Upper lobe of left lung (tissue), 6 donors: ENCODE data around the gene RNASE1. TPM values are rescaled to one million over a fixed set of nuclear protein-coding genes. Genes with fewer than 3 reads are reported as not detected.
"Not testable (repeated sequence)": the region's sequence is repeated elsewhere in the genome, so short reads cannot be mapped to it uniquely, and the experiment has no call there.

ENCODE experiments used
- ATAC-seq, 2 donors: fragments of 200-7000 bp; cut with Tn5 transposase; one replicate each; pipeline ENCODE4 v1.9.1; 2022; ENCODE audit warnings: mild to moderate bottlenecking in 2 of 2, moderate library complexity in 2 of 2; ENCODE audit not compliant: low FRiP score in 2 of 2
- DNase-seq, 2 donors: peaks; one replicate each; pipeline ENCODE4 v3.0.0-alpha.2; 2019 to 2020
- H3K27ac ChIP-seq, 4 donors: fragments of 200-600 bp; sonication (generic); one replicate each; pipeline ENCODE4 v1.5.1; 2016 to 2019
- H3K27me3 ChIP-seq, 4 donors: fragments of 200-600 bp; sonication (generic); one replicate each; pipeline ENCODE4 v1.5.1; 2017 to 2019
- H3K36me3 ChIP-seq, 4 donors: fragments of 200-600 bp; sonication (generic); one replicate each; pipeline ENCODE4 v1.5.1; 2016 to 2019
- H3K4me1 ChIP-seq, 4 donors: fragments of 200-600 bp; sonication (generic); one replicate each; pipeline ENCODE4 v1.5.1; 2018 to 2019
- H3K4me3 ChIP-seq, 4 donors: fragments of 200-600 bp; sonication (generic); one replicate each; pipeline ENCODE4 v1.5.1; 2017 to 2019; ENCODE audit warnings: mild to moderate bottlenecking in 2 of 4, moderate library complexity in 1 of 4
- H3K9me3 ChIP-seq, 4 donors: fragments of 200-600 bp; sonication (generic); one replicate each; pipeline ENCODE4 v1.5.1; 2018 to 2019
- EP300 ChIP-seq, 4 donors: sonication (generic); formaldehyde crosslinking; IDR thresholded peaks; one replicate each; pipeline ENCODE4 v1.5.1; 2017; ENCODE audit warnings: antibody characterized with exemption in 4 of 4, control low read depth in 2 of 4
- POLR2A ChIP-seq, 4 donors: fragments of 450-650 bp; IDR thresholded peaks; one replicate each; pipeline ENCODE4 v1.5.1; 2016 to 2017; ENCODE audit warnings: antibody characterized with exemption in 4 of 4, mild to moderate bottlenecking in 2 of 4
- POLR2AphosphoS5 ChIP-seq, 2 donors: sonication (generic); formaldehyde crosslinking; IDR thresholded peaks; one replicate each; pipeline ENCODE4 v1.5.1; 2017; ENCODE audit warnings: antibody characterized with exemption in 2 of 2
- WGBS, 2 donors: methylation state at CpG; one replicate each; pipeline ENCODE4 v1.1.5; 2017 to 2018; 5-methylcytosine and 5-hydroxymethylcytosine counted together
- total RNA-seq, 6 donors: library from RNA; depleted of rRNA in 4 of 6; stranded (reverse); fragments of >200 nt in 4 of 6; gene quantifications; one replicate each; pipeline versions ENCODE4 v1.1.0 to v1.2.1, GENCODE V29; 2016 to 2021
- TF ChIP-seq, protein P1 (sequence below), 6 experiments: fragments of 450-650 bp in 4 of 6; fragments of 200-600 bp in 2 of 6; sonication (generic) in 2 of 6; IDR thresholded peaks; one replicate each; pipeline ENCODE4 v1.5.1; 2016 to 2019; ENCODE audit warnings: antibody characterized with exemption in 6 of 6
- donor health status: DM: no; HTN: no; CAD: no; lungs with moderate emphysema.
- donor health status: DM: no; HTN: yes; CAD: no; lungs with severe emphysema.

Gene RNASE1
- total RNA-seq, 6 donors from 2014 or later: 229 to 1,558 (median 860) TPM

DNA sequence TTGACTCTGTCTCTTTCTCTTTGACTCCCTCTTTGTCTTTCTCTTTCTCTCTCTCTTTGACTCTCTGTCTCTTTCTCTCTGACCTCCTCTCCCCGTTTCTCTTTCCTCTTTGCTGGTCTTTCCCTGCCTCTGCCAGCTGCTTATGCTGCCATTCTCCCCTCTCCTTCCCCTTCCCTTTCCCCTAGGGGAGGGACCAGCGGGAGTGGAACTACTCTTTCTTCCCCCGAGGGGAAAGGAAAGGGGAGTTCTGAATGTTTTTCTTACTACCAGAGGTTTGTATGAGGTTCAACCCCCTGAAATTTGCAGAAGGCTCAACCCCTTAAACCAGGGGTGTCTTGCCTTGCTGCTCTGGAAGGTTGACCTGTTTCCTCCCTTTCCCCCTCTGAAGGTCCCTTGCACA, 24.7 kb upstream of the RNASE1 start:
- ATAC-seq (no peak), DNase-seq (no peak)
- 31 to 49% methylated on average over 3 of the region's 3 CpGs for WGBS, 2 donors

DNA sequence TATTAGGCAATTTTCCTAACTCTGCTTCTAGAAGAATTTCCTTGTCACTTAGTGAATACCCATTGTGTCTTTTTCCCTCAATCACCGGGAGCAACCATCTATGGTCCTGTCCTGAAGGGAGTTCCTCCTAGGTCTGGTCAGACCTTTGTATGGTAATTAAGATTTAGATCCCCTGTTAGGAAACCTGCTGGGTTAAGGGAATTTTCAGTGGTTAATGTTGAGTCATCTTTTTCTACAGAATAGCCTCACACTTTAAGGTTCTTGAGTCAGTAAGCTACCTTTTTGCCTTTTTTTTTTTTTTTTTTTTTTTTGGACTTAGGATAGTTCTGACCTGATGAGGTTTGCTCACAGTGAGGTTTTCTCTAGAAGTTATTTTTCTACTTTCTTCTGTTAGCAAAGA, 24.0 kb upstream of the RNASE1 start:
- not testable (repeated sequence) for H3K36me3 ChIP-seq, DNase-seq, H3K4me1 ChIP-seq, H3K27me3 ChIP-seq, H3K4me3 ChIP-seq, ATAC-seq, H3K9me3 ChIP-seq
- H3K27ac ChIP-seq: peak overlapping the region in 3 of 4 donors; percentile 7 to 35 (median 30)
- WGBS, 2 donors: 8 to 35% methylated on average over 1 of the region's 1 CpG

More for the DNA sequence above, 24.7 kb upstream of the RNASE1 start:
- Histone ChIP-seq H3K36me3 (no peaks in the 10 kb centered on the region), H3K4me1 (peaks cover 6 to 9% (median 8%) of the 10 kb centered on the region in 4 donors), H3K27me3 (no peaks in the 10 kb centered on the region), H3K9me3 (peaks cover 0 to 6% (median 2%) of the 10 kb centered on the region in 4 donors), H3K4me3 (no peak overlapping the region), H3K27ac (peak overlapping the region in 2 of 4 donors; percentile 7 to 30)
- TF ChIP-seq, protein P1, sequence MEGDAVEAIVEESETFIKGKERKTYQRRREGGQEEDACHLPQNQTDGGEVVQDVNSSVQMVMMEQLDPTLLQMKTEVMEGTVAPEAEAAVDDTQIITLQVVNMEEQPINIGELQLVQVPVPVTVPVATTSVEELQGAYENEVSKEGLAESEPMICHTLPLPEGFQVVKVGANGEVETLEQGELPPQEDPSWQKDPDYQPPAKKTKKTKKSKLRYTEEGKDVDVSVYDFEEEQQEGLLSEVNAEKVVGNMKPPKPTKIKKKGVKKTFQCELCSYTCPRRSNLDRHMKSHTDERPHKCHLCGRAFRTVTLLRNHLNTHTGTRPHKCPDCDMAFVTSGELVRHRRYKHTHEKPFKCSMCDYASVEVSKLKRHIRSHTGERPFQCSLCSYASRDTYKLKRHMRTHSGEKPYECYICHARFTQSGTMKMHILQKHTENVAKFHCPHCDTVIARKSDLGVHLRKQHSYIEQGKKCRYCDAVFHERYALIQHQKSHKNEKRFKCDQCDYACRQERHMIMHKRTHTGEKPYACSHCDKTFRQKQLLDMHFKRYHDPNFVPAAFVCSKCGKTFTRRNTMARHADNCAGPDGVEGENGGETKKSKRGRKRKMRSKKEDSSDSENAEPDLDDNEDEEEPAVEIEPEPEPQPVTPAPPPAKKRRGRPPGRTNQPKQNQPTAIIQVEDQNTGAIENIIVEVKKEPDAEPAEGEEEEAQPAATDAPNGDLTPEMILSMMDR (IDR thresholded peaks at IDR 0.05): no peak
- no peak for TF ChIP-seq POLR2AphosphoS5 (IDR thresholded peaks at IDR 0.05)
- TF ChIP-seq POLR2A (IDR thresholded peaks at IDR 0.05): no peak
- TF ChIP-seq EP300 (IDR thresholded peaks at IDR 0.05): no peak

GRCh38 chr14:20823859-20824258, 21.2 kb upstream of the RNASE1 start:
- Histone ChIP-seq H3K27ac (no peak overlapping the region), H3K9me3 (peaks cover 0 to 6% (median 2%) of the 10 kb centered on the region in 4 donors), H3K4me3 (no peak overlapping the region), H3K36me3 (no peaks in the 10 kb centered on the region), H3K27me3 (no peaks in the 10 kb centered on the region), H3K4me1 (peaks cover 6 to 9% (median 8%) of the 10 kb centered on the region in 4 donors)
- no peak for DNase-seq
- no peak for TF ChIP-seq POLR2AphosphoS5 (IDR thresholded peaks at IDR 0.05)
- TF ChIP-seq EP300 (IDR thresholded peaks at IDR 0.05): no peak
- no peak for TF ChIP-seq POLR2A (IDR thresholded peaks at IDR 0.05)
- TF ChIP-seq, protein P1 (IDR thresholded peaks at IDR 0.05): no peak
- no peak for ATAC-seq
- WGBS, 2 donors: 74 to 82% methylated on average over 7 to 8 of the region's 8 CpGs

- H3K9me3 ChIP-seq, H3K27me3 ChIP-seq, H3K36me3 ChIP-seq, H3K4me3 ChIP-seq, H3K4me1 ChIP-seq: not testable (repeated sequence)
- DNase-seq: peak in 1 of 2 donors; percentile 51
- peak in 1 of 2 donors; percentile 80 for ATAC-seq
- TF ChIP-seq POLR2A (IDR thresholded peaks at IDR 0.05): peak in 1 of 4 donors; percentile 6
- 52 to 73% methylated on average over 3 of the region's 3 CpGs for WGBS, 2 donors
- peak overlapping the region in 3 of 4 donors; percentile 4 to 40 (median 16) for H3K27ac ChIP-seq
Observed at GRCh38 chr14:20821521-20822108, 19.0 kb upstream of the RNASE1 start.

- WGBS, 2 donors: 87 to 92% methylated on average over 14 of the region's 14 CpGs
- H3K4me3 ChIP-seq: no peak overlapping the region
- H3K9me3 ChIP-seq: no peaks in the 10 kb centered on the region
- H3K27ac ChIP-seq: no peak overlapping the region
- no peaks in the 10 kb centered on the region for H3K4me1 ChIP-seq
- DNase-seq (no peak), ATAC-seq (peak in 1 of 2 donors; percentile 34)
- no peak for TF ChIP-seq POLR2A (IDR thresholded peaks at IDR 0.05)
- TF ChIP-seq, protein P1 (IDR thresholded peaks at IDR 0.05): no peak
- no peak for TF ChIP-seq POLR2AphosphoS5 (IDR thresholded peaks at IDR 0.05)
- TF ChIP-seq EP300 (IDR thresholded peaks at IDR 0.05): no peak
- no peaks in the 10 kb centered on the region for H3K36me3 ChIP-seq
- no peaks in the 10 kb centered on the region for H3K27me3 ChIP-seq
Observed at GRCh38 chr14:20820063-20820904, 17.6 kb upstream of the RNASE1 start.
